HG02981 (cell line): ENCODE measurements around the gene FRS2.
A peak's percentile ranks its signal among the peaks of the same experiment; 100 is the strongest.
"Not testable (repeated sequence)": the region's sequence is repeated elsewhere in the genome, so short reads cannot be mapped to it uniquely, and the experiment has no call there.

Experiments used
- ATAC-seq: cut with Tn5 transposase; IDR thresholded peaks from one replicate; pipeline ENCODE4 v1.9.1; 2021; ENCODE audit warnings: mild to moderate bottlenecking, moderate library complexity; ENCODE audit not compliant: unreplicated experiment

Gene FRS2

GRCh38 chr12:69575346-69575745 is 105.2 kb downstream of the FRS2 start:
- ATAC-seq, result no peak

DNA sequence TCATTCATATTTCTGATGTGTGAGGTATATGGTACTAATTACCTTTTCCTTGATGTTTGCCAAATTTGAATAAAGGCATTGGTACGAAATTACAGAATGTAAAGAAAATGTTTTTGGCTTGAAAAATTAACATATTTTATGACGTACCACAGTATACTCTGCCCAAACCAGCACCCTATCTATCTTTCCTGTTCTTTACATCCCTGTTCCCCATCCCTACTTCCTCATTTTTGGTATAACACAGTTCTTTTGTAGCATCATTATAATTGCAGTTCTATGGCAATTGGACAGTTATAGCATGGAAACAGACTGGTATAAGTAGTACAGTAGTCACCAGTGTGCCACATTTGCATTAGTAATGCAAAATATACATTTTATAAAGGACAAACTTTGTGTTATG is 108.1 kb downstream of the FRS2 start:
- no peak for ATAC-seq

DNA sequence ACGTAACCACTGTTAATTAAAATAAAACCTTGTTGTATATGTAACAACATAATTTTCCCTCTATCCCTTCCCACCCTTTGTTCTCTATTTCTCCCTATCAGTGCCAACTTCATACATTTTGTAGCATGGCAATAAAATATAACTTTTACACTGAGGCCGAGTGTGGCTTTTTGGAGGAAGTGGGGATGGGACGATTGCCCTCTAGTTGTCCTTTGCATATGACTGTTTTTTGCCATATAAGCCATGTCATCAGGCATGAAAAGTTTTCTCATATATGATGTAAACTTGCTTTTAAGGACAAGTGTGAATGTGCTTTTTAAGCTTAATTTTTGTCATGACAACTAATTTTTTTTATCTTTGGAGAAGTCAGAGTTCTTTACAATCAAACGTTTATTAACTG is 108.8 kb downstream of the FRS2 start:
- ATAC-seq, result no peak

DNA sequence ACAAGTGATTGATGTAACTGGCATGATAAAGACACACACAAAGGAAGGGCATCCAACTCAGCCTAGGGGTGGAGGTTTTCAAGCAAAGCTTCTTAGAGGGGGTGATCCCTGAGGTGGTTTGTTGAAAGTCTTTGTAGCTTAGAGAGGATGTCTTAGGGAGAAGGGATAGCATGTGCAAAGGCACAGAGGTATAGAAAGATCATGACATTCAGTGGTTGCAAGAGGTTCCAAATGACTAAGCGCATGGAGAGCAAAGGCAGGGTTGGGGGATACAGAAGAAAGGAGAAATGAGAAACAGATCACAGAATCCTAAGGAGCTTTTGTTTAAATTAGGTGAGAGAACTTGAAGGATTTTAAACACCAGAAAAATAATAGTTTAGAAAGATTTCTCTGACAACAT is 109.9 kb downstream of the FRS2 start:
- no peak for ATAC-seq

GRCh38 chr12:69583203-69583602 is 113.0 kb downstream of the FRS2 start:
- ATAC-seq, result no peak

DNA sequence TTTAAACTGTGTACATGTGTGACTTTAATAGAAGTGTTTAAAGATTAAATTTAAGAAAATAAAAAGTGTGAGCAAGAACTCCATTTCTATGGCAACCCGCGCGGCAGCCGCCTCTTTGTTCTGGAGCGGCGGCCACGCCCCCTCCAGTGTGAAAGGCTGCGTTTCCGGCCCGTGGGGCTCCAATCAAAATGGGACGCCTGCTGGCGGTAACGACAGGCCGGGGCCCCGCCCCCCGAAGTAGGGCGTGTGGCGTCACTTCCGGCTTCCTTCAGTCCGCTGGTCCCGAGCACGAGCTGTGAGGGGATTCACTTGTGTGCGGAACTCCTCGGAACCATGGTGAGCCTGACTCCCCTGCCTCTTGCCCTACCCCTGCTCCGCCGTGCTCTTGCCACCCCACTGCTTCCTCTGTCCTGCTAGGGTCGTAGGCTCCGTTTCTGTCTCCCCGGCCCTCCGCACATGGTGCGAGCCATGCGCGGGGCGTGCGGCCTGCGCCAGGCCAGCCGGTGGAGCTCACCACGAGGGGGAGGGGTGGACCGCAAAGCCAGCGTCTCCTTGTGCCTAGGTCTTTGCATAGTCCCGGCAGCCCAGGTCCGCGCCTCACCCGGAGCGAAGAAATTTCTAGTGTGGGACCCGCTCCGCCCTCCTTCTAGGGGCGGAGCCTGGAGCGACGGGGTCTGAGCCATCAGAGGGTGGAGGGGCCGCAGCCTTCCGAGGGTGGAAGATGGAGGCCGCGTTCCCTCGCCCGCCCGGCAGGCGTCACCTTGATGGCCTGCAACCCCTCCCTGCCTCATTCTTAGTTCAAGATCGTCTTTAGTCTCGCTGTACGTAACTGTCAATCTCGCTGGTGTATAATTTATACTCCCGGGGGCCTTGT is 115.2 kb downstream of the FRS2 start, which contains the start of gene CCT2:
TSS of gene CCT2 (plus strand) at position 271 of the 874 bp plus-strand sequence. CDS start at position 334, 63 bp downstream.
- ATAC-seq, result peak; percentile 95

GRCh38 chr12:69588527-69588926 is 118.3 kb downstream of the FRS2 start:
- ATAC-seq, result no peak

DNA sequence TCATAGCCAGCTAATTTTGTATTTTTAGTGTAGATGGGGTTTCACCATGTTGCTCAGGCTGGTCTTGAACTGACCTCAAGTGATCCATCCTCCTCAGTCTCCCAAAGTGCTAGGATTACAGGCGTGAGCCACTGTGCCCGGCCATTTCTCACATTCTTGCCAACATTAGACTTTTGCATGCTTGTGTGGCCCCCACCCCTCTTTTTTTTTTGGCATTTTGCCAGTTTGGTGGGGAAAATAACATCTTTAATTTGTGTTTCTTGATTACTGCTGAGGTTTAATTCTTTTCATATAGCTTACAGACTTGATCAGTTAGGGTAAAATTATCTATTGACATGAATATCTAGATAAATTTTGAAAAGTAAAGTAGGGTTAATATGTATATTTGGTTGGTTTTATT is 118.9 kb downstream of the FRS2 start:
- ATAC-seq, result no peak

DNA sequence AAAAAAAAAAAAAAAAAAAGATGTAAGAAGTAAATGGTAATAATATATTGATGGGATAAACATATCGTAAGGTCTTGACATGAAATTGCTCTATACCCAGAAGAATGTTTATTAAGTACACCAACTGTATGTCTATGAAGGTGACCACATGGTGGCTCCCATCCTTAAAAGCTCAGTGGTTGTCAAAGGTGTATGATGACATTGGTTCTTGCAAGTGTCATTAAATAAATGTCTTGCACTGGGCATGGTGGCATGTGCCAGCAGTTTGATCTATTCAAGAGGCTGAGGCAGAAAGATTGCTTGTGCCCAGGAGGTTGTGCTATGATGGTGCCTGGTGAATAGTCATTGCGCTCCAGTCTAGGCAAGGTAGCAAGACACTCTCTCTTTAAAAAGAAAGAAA is 125.5 kb downstream of the FRS2 start:
- no peak for ATAC-seq

GRCh38 chr12:69598174-69598753 is 128.1 kb downstream of the FRS2 start:
- ATAC-seq, result no peak

- no peak for ATAC-seq
These were observed 130.6 kb downstream of the FRS2 start for GRCh38 chr12:69600804-69601203.

- ATAC-seq, result no peak
These were observed 131.9 kb downstream of the FRS2 start for GRCh38 chr12:69601962-69602685.

GRCh38 chr12:69602954-69603353 is 132.8 kb downstream of the FRS2 start:
- ATAC-seq, result no peak

DNA sequence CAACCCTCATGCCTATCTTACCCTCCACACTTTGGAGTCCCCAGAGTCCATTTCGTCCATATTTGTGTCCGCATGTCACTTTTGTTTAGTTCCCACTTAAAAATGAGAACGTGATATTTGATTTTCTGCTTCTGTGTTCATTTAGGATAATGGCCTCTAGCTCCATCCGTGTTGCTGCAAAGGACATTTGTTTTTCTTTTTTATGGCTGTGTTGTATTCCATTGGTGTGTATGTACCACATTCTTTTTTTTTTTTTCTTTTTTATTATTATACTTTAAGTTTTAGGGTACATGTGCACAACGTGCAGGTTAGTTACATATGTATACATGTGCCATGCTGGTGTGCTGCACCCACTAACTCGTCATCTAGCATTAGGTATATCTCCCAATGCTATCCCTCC is 133.4 kb downstream of the FRS2 start:
- not testable (repeated sequence) for ATAC-seq

- not testable (repeated sequence) for ATAC-seq
These were observed 134.1 kb downstream of the FRS2 start for GRCh38 chr12:69604275-69604674.

- no peak for ATAC-seq
These were observed 137.9 kb downstream of the FRS2 start for GRCh38 chr12:69608114-69608513.

DNA sequence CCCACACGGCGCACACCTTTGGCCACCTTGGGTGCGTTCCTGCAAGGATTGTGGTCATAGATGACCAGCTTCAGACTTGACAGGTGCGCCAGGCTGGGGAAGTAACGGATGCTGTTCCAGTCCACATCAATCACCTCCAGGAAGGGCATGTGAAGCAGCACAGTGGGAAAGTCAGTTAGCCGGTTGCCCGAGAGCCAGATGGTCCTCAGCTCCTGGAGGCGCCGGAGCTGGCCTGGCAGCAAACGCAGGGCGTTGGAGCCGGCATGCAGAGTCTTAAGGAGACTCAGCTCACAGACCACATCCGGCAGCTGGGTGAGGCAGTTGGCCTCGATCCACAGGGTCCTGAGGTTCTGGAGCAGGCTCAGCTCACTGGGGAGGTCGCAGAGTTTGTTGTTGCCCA is 139.9 kb downstream of the FRS2 start:
- no peak for ATAC-seq

GRCh38 chr12:69610729-69611128 is 140.5 kb downstream of the FRS2 start, which contains the start of gene LRRC10:
LRRC10 (minus strand) TSS chr12:69610907; CDS start chr12:69610838, 69 bp downstream.
- no peak for ATAC-seq

GRCh38 chr12:69613351-69613750 is 143.2 kb downstream of the FRS2 start:
- no peak for ATAC-seq

- no peak for ATAC-seq
These were observed 145.8 kb downstream of the FRS2 start for GRCh38 chr12:69616025-69616424.

- ATAC-seq, result no peak
These were observed 148.9 kb downstream of the FRS2 start for GRCh38 chr12:69619050-69619449.

DNA sequence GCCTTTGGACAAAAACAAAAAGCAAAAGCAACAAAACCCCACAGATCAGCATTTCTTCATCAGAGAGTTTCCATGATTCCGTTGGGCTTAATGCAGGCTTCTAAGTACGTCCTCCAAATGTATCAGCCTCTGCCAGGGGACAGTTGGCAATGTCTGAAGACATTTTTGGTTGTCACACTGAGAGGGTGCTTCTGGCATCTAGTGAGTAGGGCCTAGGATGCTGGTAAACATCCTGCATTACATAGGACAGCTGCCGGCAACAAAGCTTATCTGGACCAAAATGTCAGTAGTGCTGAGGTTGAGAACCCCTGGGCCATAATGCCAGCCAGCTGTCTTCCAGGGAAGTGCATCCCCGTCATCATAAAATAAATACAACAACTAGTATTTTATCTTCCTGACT is 149.9 kb downstream of the FRS2 start:
- no peak for ATAC-seq
